Measurements from ENCODE around the gene USP2.

USP2 gene, protein sequence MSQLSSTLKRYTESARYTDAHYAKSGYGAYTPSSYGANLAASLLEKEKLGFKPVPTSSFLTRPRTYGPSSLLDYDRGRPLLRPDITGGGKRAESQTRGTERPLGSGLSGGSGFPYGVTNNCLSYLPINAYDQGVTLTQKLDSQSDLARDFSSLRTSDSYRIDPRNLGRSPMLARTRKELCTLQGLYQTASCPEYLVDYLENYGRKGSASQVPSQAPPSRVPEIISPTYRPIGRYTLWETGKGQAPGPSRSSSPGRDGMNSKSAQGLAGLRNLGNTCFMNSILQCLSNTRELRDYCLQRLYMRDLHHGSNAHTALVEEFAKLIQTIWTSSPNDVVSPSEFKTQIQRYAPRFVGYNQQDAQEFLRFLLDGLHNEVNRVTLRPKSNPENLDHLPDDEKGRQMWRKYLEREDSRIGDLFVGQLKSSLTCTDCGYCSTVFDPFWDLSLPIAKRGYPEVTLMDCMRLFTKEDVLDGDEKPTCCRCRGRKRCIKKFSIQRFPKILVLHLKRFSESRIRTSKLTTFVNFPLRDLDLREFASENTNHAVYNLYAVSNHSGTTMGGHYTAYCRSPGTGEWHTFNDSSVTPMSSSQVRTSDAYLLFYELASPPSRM

DNA sequence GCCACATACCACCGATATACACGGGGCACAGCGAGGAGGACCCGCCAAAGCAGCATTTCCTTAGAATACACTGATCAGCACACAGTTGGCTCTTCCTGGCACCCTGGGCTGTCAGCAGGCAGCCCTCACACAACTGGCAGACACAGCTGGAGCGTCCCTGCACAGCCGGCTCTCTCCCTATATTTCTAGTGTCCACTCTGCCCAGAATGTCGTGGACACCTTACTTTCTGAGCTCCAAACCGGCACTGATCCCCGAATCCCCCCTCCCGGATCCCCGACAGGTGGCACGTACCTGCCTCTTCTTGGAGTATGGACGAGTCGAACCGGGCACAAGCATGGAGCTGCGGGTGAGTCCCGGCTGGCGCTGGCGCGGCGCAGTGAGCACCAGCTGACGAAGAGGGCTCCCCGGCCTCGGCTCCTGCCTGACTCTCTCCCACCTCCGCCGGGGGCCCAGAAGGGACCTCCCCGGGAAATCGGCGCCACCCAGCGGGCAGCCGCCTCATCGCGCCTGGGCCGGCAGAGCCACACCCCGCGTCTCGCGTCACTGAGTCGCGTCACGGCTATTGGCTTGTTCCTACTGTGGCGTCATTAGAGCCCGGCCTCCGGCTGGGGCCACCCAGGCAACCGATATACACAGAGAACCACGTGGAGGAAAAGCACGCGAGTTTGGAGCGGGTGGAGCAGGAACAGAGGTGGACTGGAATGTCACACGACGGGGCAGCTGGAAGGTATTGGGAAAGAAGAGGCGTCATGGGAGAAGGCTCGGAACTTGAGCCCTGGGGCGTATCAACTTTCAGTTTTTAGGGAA, at the start of gene USP2:
TSS of gene USP2 (minus strand) at position 510 of the 808 bp plus-strand sequence. CDS start 8,210 bp downstream, outside the sequence.
- TF ChIP-seq GATA2 (IDR thresholded peaks at IDR 0.05; ENCODE audit: low read depth, low read length) (no peak), GATA3 (IDR thresholded peaks at IDR 0.05; ENCODE audit: low read depth, low read length) (no peak)

DNA sequence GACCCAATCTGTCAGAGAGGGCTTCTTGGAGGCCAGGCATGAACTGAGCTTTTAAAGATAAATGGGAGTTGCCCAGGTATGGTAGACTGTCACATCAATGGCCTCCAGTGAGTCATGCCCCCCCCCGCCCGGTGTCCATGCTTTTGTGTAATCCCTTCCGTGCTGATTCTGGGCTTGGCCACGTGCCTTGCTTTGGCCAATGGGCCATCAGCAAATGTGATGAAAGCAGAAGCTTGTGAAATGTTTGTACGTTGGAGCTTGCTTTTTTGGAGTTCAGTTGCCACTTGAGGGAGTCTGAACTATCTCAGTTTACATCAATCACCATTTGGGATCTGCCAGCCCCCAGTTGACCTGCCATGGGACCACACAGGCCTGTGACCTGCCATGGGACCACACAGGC, 45.8 kb upstream of the USP2 start:
- TF ChIP-seq GATA3 (IDR thresholded peaks at IDR 0.05; ENCODE audit: low read depth, low read length) (no peak), GATA2 (IDR thresholded peaks at IDR 0.05; ENCODE audit: low read depth, low read length) (no peak)

DNA sequence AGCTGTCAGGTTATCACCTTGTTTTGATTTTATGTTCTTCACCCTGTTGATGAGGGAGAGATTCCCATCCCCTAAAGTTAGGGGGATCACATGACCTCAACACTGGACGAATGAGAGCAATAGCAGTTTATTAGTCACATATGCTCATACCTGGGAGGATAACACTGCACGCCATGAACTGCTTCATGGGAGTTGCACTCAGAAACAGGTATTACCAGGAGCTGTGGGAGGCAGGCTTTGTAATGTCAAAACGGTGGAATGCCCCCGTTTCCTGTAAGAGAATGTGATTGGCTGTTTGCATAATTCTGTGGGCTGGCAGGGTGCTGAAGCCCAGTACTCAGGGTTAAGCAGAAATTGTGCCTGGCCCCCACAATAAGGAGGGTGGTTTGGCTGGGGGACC, 44.7 kb upstream of the USP2 start:
- TF ChIP-seq GATA2 (IDR thresholded peaks at IDR 0.05; ENCODE audit: low read depth, low read length) (no peak), GATA3 (IDR thresholded peaks at IDR 0.05; ENCODE audit: low read depth, low read length) (no peak)

DNA sequence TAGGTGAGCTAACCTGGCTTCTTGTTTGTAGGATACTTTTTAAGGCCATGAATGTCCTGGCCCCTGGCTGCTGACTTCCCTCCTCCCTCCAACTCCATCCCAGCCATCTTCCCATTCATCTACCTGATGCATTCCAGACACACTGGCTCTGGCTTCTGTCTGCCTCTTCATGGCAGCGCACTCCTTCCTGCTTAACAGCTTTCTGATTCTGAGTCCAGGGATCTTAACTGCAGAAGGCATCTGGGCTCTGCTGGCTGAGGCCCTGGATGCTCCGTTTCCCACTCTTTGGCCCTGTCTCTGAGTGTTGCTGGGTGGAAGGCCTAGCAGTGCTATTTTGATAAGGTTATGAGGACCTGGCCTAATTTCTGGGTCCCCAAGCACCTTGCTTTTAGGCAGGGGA, 43.3 kb upstream of the USP2 start:
- no peak for TF ChIP-seq GATA3 (IDR thresholded peaks at IDR 0.05; ENCODE audit: low read depth, low read length)
- no peak for TF ChIP-seq GATA2 (IDR thresholded peaks at IDR 0.05; ENCODE audit: low read depth, low read length)

DNA sequence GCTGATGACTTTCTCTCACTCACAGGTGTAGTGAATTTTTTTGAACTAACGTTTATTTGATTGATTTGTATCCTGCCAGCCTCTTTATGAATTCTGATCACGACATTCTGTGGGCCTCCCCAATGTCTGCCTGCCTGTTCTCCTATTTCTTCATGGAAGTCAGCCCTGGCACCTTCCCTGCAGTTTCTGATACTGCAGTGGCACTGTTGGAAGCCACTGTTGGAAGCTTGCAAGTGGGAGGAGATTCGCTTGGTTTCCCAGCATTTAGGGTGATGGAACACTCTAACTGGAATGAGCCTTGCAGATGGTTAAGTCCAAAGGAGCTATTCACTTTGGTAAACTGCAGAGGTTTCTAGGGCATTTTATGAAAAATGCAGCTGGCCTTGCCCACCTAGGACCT, 42.8 kb upstream of the USP2 start:
- no peak for TF ChIP-seq GATA3 (IDR thresholded peaks at IDR 0.05; ENCODE audit: low read depth, low read length)
- no peak for TF ChIP-seq GATA2 (IDR thresholded peaks at IDR 0.05; ENCODE audit: low read depth, low read length)

DNA sequence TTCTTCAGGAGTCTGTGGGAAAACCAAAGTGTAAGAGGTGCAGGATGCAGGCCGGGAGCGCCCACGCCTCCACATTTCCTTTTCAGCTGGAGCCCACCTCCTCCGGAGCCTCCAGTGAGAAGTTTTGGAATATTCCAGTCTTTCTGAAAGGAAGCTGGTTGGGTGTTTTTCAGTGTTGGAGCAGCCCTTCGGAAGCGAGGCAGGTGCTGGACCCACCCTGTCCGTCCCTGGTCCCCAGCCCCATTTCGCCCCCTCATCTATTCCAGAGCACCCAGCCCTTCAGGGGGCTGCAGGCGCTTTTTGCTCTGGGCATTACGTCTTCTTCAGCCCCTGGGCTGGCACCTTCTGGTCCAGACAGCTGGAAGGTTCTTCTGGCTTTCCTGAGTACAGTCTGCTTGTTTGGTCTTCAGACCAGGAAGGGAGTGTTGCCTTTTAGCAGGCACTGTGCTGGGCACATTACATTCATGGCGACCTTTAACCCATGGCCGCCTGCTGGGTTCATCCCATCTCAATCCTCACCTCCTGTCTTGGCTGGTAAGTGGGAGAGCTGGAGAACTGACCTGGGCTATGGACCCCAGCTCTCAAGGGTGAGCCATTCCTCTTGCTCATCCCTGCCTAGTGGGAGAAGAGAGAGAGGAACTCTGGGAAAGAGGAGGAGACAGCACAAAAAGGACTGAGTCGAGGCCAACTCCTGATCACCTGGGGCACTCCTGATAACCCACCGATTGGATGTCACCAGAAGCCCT, 42.2 kb upstream of the USP2 start:
- no peak for TF ChIP-seq GATA2 (IDR thresholded peaks at IDR 0.05; ENCODE audit: low read depth, low read length)
- no peak for TF ChIP-seq GATA3 (IDR thresholded peaks at IDR 0.05; ENCODE audit: low read depth, low read length)

DNA sequence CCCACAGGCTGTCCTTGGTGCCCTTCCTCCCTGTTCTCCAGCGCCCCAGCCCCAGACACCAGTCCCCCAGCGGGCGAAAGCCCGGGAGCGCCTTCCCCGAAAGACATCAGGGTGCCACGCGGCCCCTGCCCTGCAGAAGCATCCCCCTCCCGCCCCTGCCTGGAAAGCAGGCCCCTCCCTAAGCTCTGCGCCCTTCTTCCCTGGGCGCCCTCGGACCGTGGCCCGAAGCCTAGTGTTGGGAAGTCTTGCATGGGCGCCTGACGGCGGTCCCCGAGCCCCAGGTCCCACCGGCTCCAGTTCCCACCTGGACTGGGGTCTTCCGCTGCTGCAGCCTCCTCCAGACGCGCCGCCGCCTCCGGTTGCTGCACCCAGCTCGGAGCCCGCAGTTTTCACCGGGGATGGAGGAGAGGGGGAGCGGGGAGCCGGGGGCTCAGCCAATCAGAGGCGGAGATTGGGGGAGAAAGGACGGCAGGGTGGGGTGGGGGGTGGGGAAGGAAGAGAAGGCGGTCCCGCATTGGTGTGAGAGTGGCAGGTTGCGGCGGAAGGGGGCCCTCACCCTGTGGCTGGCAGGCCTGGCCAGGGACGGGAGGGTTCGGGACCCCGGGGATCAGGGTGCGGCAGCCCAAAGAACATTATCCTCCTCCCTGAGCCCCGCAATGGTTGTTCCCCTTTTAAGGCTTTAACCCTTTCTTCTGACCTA, 41.5 kb upstream of the USP2 start, which contains the start of gene THY1:
TSS of gene THY1 (minus strand) at position 364 of the 700 bp plus-strand sequence. CDS start 2,267 bp downstream, outside the sequence.
- TF ChIP-seq GATA2 (IDR thresholded peaks at IDR 0.05; ENCODE audit: low read depth, low read length) (no peak), GATA3 (IDR thresholded peaks at IDR 0.05; ENCODE audit: low read depth, low read length) (no peak)

DNA sequence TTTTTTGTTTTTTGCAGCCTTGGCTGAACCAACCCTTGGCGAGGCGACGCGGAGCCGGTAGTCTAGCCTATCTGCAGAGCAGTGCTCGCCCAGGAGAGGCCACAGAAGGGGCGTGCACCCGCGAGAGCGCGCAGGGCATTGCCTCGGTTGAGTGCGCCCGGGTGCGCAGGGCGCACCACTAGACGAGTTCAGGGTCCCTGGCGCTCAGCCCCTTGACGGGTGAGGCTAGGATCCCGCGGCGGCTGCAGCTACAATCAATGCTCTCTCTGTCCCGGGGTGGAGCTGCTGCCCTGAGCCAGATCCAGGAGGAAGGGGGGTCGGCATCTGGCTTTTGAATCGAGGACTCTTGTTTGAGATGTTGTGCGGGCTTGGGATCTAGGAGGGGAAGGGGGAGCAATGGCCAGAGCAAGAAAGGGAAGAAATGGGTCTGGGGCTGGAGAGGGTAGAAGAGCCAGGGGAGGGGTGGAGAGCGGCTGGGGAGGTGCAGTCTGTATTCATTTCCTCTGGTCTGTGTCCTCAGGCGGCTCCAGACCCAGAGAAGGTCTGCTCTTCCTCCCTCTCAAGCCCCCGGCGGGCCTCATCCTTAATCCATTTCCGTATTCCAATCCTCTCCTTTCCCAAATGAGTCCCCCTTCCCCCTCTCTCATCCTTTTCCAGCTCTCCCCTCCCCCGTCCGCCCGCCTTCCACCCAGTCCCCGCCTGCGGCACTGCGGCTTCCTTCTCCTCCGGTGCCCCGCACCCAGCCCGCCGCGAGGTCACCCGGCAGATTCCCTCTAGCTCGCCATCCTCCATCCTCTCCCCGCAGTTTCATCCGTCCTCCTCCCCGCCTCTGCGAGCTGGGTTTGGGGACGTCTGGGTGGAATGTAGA, 40.7 kb upstream of the USP2 start:
- TF ChIP-seq GATA2 (IDR thresholded peaks at IDR 0.05; ENCODE audit: low read depth, low read length) (no peak), GATA3 (IDR thresholded peaks at IDR 0.05; ENCODE audit: low read depth, low read length) (no peak)

DNA sequence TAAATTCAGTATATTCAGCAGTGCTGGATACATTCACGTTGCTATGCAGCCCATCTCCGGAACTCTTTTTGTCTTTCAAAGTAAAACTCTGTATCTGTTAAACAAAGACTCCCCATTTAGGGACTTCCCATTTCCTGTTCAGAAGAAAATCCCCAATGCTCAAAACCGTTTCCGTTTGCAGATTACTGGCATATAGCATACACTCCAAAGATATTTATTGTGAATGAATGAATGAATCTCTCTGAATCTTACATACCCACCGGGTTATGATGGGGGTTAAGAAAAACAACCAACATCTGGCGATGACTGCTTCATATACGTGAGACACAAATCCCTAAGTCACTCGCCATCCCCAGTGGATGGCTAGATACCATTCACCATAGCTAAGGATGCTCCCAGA, 39.9 kb upstream of the USP2 start:
- no peak for TF ChIP-seq GATA2 (IDR thresholded peaks at IDR 0.05; ENCODE audit: low read depth, low read length)
- no peak for TF ChIP-seq GATA3 (IDR thresholded peaks at IDR 0.05; ENCODE audit: low read depth, low read length)

DNA sequence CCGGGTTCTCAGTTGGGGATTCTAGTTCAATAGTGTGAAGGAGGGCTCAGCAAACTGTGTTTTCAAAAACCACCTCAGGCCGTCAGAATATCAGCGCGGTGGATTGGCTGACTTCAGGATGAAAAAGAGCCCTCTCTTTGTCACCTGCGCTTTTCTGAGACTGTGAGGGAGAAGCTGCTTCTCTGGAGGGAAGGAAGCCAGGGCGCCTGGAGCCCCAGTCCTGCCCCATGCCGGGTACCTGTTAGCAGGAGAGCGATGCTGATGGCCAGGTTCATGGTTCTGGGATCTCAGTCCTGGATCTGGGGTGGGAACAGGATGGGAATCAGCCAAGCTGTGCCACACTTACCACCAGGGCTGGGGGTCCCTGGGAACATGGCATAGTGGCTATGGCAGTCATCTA, 39.1 kb upstream of the USP2 start:
- TF ChIP-seq GATA3 (IDR thresholded peaks at IDR 0.05; ENCODE audit: low read depth, low read length) (no peak), GATA2 (IDR thresholded peaks at IDR 0.05; ENCODE audit: low read depth, low read length) (no peak)

DNA sequence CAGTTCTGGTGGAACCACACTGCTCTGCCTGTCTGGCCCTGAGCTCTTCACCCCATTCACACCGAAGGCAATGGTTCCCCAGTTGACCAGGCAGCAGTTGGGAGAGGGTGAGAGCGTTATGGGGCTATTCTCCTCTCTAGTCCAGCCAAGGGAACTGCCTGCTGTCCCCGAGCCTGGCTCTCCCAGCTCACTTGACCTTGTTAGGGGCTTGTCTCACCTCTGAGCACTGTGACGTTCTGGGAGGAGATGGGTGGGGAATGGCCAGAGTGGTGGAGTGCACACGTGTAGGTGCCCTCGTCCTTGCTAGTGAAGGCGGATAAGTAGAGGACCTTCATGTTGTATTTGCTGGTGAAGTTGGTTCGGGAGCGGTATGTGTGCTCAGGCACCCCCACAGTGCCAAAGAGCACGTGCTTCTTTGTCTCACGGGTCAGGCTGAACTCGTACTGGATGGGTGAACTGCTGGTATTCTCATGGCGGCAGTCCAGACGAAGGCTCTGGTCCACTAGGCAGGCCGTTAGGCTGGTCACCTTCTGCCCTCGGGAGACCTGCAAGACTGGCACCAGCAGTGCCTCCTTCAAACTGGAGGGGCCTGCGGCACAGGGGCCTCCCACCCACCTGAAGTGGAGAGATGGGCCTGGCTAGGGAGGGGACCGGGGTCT, 38.5 kb upstream of the USP2 start:
- TF ChIP-seq GATA3 (IDR thresholded peaks at IDR 0.05; ENCODE audit: low read depth, low read length) (no peak), GATA2 (IDR thresholded peaks at IDR 0.05; ENCODE audit: low read depth, low read length) (no peak)

DNA sequence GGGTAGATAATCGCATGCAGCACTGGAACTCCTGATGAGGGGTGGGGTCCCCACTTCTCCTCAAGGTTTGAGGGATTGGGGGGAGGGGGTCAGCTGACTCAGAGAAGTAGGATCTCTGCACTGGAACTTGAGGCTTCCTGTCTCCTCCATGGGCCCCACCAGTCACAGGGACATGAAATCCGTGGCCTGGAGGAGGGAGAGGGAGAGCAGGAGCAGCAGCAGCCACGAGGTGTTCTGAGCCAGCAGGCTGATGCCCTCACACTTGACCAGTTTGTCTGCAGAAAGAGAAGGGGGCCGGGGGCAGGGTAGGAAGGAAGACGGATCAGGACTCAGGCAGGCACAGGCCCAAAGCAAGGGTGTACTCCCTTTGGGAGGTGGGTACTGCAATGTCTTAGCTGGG, 37.8 kb upstream of the USP2 start:
- TF ChIP-seq GATA2 (IDR thresholded peaks at IDR 0.05; ENCODE audit: low read depth, low read length): no peak
